ENCODE results near the gene SYDE2. TPM values are rescaled to one million over a fixed set of nuclear protein-coding genes. Genes with fewer than 3 reads are reported as not detected.
"Not testable (repeated sequence)": the region's sequence is repeated elsewhere in the genome, so short reads cannot be mapped to it uniquely, and the experiment has no call there.

SYDE2 gene
- total RNA-seq, 6 donors from 2014 or later = 14.3 to 38.5 (median 23.2) TPM

DNA sequence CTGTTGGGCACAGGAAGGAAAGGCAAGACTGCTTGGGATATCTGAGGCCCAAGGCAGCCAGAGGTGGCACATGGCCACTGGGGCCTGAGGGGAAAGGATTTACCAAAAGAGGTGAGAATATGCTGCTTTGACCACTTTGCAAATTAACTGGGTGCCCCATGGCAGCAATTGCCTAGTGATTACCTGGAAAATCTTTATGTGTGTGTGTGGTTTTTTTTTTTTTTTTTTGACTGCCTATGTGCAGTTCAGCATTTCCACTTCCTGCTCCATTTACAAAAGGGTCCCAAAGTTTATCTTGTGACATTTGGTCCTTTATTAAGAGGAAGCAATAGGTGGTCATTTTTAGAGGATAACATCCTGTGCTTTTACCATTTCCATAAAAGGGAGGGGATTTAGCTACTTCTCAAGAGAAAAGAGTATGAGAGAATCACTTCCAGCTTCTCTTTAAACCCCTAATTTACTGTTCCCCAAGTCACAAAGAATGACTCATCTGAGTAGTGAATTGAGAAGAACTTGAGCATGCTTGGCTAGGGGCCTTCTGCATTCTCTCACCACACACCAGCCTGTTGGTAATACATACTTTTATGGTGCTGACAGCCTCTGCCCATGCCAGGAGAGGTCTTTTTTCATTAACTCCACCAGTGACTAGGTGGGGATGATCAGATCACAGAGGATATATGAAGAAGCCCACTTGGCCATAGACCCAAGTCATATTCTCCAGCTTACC is 52.1 kb downstream of the SYDE2 start:
- H3K9me3 ChIP-seq = no peaks in the 10 kb centered on the region
- H3K36me3 ChIP-seq = no peaks in the 10 kb centered on the region
- TF ChIP-seq, protein P1, sequence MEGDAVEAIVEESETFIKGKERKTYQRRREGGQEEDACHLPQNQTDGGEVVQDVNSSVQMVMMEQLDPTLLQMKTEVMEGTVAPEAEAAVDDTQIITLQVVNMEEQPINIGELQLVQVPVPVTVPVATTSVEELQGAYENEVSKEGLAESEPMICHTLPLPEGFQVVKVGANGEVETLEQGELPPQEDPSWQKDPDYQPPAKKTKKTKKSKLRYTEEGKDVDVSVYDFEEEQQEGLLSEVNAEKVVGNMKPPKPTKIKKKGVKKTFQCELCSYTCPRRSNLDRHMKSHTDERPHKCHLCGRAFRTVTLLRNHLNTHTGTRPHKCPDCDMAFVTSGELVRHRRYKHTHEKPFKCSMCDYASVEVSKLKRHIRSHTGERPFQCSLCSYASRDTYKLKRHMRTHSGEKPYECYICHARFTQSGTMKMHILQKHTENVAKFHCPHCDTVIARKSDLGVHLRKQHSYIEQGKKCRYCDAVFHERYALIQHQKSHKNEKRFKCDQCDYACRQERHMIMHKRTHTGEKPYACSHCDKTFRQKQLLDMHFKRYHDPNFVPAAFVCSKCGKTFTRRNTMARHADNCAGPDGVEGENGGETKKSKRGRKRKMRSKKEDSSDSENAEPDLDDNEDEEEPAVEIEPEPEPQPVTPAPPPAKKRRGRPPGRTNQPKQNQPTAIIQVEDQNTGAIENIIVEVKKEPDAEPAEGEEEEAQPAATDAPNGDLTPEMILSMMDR (IDR thresholded peaks at IDR 0.05) = no peak
- TF ChIP-seq EP300 (IDR thresholded peaks at IDR 0.05) (no peak), POLR2A (IDR thresholded peaks at IDR 0.05) (no peak), POLR2AphosphoS5 (IDR thresholded peaks at IDR 0.05) (no peak)
- DNase-seq (no peak), ATAC-seq (ENCODE audit: low FRiP score in 2 of 2) (no peak)
- H3K4me3 ChIP-seq = no peak overlapping the region
- H3K27me3 ChIP-seq = no peaks in the 10 kb centered on the region
- H3K4me1 ChIP-seq = no peaks in the 10 kb centered on the region
- H3K27ac ChIP-seq = no peak overlapping the region

DNA sequence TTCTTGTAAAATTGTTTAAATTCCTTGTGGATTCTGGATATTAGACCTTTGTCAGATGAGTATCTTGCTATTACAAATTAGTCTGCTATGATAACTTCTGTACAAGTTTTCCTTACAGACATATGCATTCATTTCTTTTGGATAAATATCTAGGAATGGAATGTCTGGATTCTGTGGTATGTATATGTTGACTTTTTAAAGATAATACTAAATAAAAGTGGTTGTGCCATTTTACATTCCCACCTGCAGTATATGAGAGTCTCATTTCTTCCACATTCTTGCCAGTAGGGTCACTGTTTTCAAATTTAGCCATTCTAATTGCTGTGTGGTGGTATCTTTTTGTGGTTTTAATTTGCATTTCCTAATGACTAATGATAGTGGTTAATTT is 53.9 kb downstream of the SYDE2 start:
- DNase-seq (no peak), ATAC-seq (ENCODE audit: low FRiP score in 2 of 2) (no peak)
- no peak overlapping the region for H3K4me3 ChIP-seq
- TF ChIP-seq POLR2A (IDR thresholded peaks at IDR 0.05) (no peak), POLR2AphosphoS5 (IDR thresholded peaks at IDR 0.05) (no peak), EP300 (IDR thresholded peaks at IDR 0.05) (no peak)
- TF ChIP-seq, protein P1 (IDR thresholded peaks at IDR 0.05) = no peak
- H3K9me3 ChIP-seq = no peaks in the 10 kb centered on the region
- no peaks in the 10 kb centered on the region for H3K27me3 ChIP-seq
- H3K4me1 ChIP-seq = no peaks in the 10 kb centered on the region
- no peak overlapping the region for H3K27ac ChIP-seq
- no peaks in the 10 kb centered on the region for H3K36me3 ChIP-seq

DNA sequence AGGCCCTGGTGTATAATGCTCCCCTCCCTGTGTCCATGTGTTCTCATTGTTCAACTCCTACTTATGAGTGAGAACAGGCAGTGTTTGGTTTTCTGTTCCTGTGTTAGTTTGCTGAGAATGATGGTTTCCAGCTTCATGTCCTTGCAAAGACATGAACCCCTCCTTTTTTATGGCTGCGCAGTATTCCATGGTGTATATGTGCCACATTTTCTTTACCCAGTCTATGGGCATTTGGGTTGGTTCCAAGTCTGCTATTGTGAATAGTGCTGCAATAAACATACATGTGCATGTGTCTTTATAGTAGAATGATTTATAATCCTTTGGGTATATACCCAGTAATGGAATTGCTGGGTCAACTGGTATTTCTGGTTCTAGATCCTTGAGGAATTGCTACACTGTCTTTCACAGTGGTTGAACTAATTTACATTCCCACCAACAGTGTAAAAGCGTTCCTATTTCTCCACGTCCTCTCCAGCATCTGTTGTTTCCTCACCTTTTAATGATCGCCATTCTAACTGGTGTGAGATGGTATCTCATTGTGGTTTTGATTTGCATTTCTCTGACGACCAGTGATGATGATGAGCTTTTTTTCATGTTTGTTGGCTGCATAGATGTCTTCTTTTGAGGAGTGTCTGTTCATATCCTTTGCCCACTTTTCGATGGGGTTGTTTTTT is 54.4 kb downstream of the SYDE2 start:
- not testable (repeated sequence) for H3K27ac ChIP-seq; H3K27me3 ChIP-seq; ATAC-seq (ENCODE audit: low FRiP score in 2 of 2); H3K4me3 ChIP-seq; H3K4me1 ChIP-seq; DNase-seq; H3K9me3 ChIP-seq; H3K36me3 ChIP-seq
- 73 to 81% methylated on average over 6 of the region's 6 CpGs for WGBS, 2 donors

DNA sequence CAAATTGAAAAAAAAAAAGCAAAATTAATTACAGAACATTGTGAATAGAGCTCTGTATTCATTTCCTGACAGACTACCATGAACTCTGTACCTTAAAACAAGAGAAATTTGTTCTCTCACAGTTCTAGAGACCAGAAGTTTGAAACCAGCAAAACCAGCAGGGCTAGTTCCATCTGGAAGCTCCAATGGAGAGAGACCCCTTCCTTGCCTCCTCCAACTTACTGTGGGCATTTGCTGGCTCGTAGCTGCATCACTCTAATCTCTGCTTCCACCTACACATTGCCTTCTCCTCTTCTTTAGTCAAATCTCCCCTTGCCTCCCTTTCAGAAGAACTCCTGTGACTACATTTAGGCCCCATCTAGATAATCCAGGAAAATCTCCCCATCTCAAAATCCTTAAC is 56.5 kb downstream of the SYDE2 start:
- no peak for ATAC-seq (ENCODE audit: low FRiP score in 2 of 2)
- 77 to 78% methylated on average over 1 of the region's 1 CpG for WGBS, 2 donors

DNA sequence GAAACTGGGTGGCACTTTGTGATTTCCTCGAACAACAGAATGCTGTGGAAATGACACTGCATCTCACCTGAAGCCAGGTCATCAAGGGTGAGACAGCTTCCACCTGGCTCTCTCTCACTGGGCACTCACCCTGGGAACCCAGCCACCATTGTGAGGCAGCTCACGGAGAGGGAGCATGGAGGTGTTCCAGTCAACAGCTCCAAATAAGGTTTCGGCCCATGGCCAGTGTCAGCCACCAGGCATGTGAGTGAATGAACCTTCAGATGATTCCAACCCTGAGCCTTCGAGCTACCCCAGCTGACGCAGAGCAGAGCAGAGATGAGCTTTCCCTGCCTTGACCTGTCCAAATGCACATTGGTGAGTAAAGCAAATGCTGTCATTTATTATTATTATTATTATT is 58.1 kb downstream of the SYDE2 start:
- H3K4me3 ChIP-seq = no peak overlapping the region
- ATAC-seq (ENCODE audit: low FRiP score in 2 of 2) (no peak), DNase-seq (no peak)
- H3K36me3 ChIP-seq = no peaks in the 10 kb centered on the region
- H3K9me3 ChIP-seq = no peaks in the 10 kb centered on the region
- no peak for TF ChIP-seq POLR2A (IDR thresholded peaks at IDR 0.05)
- TF ChIP-seq EP300 (IDR thresholded peaks at IDR 0.05) = no peak
- TF ChIP-seq, protein P1 (IDR thresholded peaks at IDR 0.05) = no peak
- TF ChIP-seq POLR2AphosphoS5 (IDR thresholded peaks at IDR 0.05) = no peak
- H3K27me3 ChIP-seq = no peaks in the 10 kb centered on the region
- 85 to 96% methylated on average over 3 to 4 of the region's 5 CpGs for WGBS, 2 donors
- no peak overlapping the region for H3K27ac ChIP-seq
- H3K4me1 ChIP-seq = peaks cover 0 to 6% (median 0%) of the 10 kb centered on the region in 4 donors

More for the DNA sequence above, 56.5 kb downstream of the SYDE2 start:
- TF ChIP-seq, protein P1 (IDR thresholded peaks at IDR 0.05) = no peak
- TF ChIP-seq POLR2AphosphoS5 (IDR thresholded peaks at IDR 0.05) (no peak), EP300 (IDR thresholded peaks at IDR 0.05) (no peak), POLR2A (IDR thresholded peaks at IDR 0.05) (no peak)
- no peaks in the 10 kb centered on the region for H3K27me3 ChIP-seq
- no peaks in the 10 kb centered on the region for H3K36me3 ChIP-seq
- H3K27ac ChIP-seq = no peak overlapping the region
- no peak overlapping the region for H3K4me3 ChIP-seq
- H3K9me3 ChIP-seq = no peaks in the 10 kb centered on the region
- no peaks in the 10 kb centered on the region for H3K4me1 ChIP-seq
- DNase-seq = no peak

Data from upper lobe of left lung (tissue), 6 donors.